Esophagus (tissue), 2 donors: ENCODE data around the gene SERTM2. TPM values are rescaled to one million over a fixed set of nuclear protein-coding genes. Genes with fewer than 3 reads are reported as not detected.

Experiments
- H3K27ac ChIP-seq, 2 donors: one replicate each; pipeline ENCODE4 v1.5.1; 2013; ENCODE audit warnings: low read depth in 2 of 2, mild to moderate bottlenecking in 2 of 2, inconsistent platforms in 1 of 2, low read length in 1 of 2, moderate library complexity in 1 of 2
- H3K27me3 ChIP-seq, 2 donors: one replicate each; pipeline ENCODE4 v1.6.1; 2013; ENCODE audit warnings: low read length in 2 of 2, control low read depth in 1 of 2, mild to moderate bottlenecking in 1 of 2; ENCODE audit not compliant: insufficient read depth in 2 of 2, control insufficient read depth in 1 of 2
- H3K36me3 ChIP-seq, 2 donors: one replicate each; pipeline ENCODE4 v1.6.1; 2013; ENCODE audit warnings: low read length in 1 of 2; ENCODE audit not compliant: control insufficient read depth in 2 of 2, insufficient read depth in 2 of 2
- H3K4me1 ChIP-seq, 2 donors: one replicate each; pipeline ENCODE4 v1.6.1; 2013; ENCODE audit warnings: low read length in 1 of 2; ENCODE audit not compliant: control insufficient read depth in 2 of 2, insufficient read depth in 2 of 2
- H3K4me3 ChIP-seq, 2 donors: one replicate each; pipeline ENCODE4 v1.5.1; 2013; ENCODE audit warnings: low read length in 2 of 2, mild to moderate bottlenecking in 2 of 2, low read depth in 1 of 2, moderate library complexity in 1 of 2
- H3K9me3 ChIP-seq, 2 donors: one replicate each; pipeline ENCODE4 v1.6.1; 2013; ENCODE audit warnings: mild to moderate bottlenecking in 2 of 2, low read depth in 1 of 2, low read length in 1 of 2, moderate library complexity in 1 of 2; ENCODE audit not compliant: control insufficient read depth in 2 of 2, insufficient read depth in 1 of 2
- WGBS, 2 donors: extraction: QIAGEN DNeasy Blood & Tissue Kit; methylation state at CpG; one replicate each; pipeline ENCODE4 v1.1.7; 2013; 5-methylcytosine and 5-hydroxymethylcytosine counted together
- polyA plus RNA-seq, 2 donors: library from polyadenylated mRNA; stranded (reverse); fragments of 200-250 nt; gene quantifications; one replicate each; pipeline ENCODE4 v1.2.3, GENCODE V29; 2013
- donor health status: healthy with polysubstance abuse.
- donor health status: Bipolar disorder and iron deficiency.

The SERTM2 gene
- polyA plus RNA-seq, 2 donors: not detected

DNA sequence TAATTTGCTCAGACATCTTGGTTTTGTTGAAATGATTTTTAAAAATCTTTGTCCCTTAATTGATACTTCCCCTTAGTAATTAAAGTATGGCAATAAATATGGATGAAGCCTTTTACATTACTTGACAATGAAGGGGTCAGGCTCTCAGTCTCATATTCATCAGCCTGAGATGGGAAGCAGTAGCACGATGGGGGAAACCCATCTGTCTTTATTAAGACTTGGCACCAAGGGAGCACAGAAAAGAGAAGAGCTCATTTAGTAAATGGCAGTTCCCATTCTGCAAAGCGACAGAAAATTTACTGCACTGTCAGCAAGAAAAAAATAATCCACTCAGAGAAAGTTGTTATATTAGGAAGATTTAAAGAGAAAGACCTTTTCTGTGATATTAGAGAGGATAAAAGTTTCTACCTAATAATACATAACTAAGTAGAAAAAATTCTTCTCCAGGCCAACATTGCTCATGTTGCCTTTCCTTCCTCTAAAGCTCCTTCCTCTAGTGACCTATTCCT is 7.9 kb upstream of the SERTM2 start:
- H3K9me3 ChIP-seq: no peaks in the 10 kb centered on the region

DNA sequence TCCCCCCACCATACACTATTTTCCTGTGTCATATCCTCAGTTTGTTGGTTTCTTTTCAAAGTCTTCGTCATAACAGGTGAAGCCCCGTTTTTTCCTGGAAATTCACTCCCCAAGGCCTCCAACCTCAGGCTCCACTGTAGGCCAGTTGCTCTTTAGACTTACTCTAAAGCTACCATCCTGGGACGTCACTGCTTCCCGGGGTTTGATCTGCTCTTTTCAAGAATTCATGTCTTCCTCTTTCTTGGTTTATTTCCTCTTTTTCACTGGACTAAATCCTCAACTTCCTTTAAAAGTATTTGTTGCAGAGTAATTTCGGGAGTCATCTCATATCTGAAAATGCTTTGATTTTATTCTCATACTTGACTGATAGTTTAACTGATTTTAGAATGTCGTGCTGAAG is 6.5 kb upstream of the SERTM2 start:
- H3K27ac ChIP-seq: no peak overlapping the region
- no peak overlapping the region for H3K4me3 ChIP-seq
- H3K4me1 ChIP-seq: no peaks in the 10 kb centered on the region
- H3K36me3 ChIP-seq: no peaks in the 10 kb centered on the region
- H3K27me3 ChIP-seq: no peaks in the 10 kb centered on the region
- H3K9me3 ChIP-seq: no peaks in the 10 kb centered on the region
- 61 to 71% methylated on average over 6 of the region's 6 CpGs for WGBS, 2 donors

More for the DNA sequence above, 7.9 kb upstream of the SERTM2 start:
- no peaks in the 10 kb centered on the region for H3K27me3 ChIP-seq
- 35 to 40% methylated on average over 2 of the region's 2 CpGs for WGBS, 2 donors
- H3K36me3 ChIP-seq: no peaks in the 10 kb centered on the region
- H3K27ac ChIP-seq: no peak overlapping the region
- no peaks in the 10 kb centered on the region for H3K4me1 ChIP-seq
- no peak overlapping the region for H3K4me3 ChIP-seq

DNA sequence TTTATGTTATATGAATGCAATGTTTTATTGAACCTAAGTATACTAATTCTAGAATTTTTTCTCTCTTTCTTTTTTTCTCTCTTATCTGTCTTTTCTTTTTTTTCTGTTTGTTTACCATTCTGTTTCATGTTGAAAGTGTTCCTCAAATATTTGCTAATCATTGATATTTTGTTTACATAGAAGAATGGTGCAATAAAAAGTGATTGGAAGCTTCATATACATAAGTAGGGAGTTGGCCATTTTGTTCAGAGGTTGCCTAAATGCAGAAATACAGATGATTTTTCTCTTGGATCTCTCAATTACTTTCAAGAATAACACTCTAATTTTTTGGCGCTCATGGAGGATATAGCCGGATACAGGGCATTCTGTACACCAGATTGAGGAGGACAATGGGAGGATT is 5.7 kb upstream of the SERTM2 start:
- Histone ChIP-seq H3K9me3 (no peaks in the 10 kb centered on the region), H3K27ac (no peak overlapping the region), H3K36me3 (no peaks in the 10 kb centered on the region), H3K4me1 (no peaks in the 10 kb centered on the region), H3K4me3 (no peak overlapping the region), H3K27me3 (no peaks in the 10 kb centered on the region)
- WGBS, 2 donors: 68 to 81% methylated on average over 2 of the region's 2 CpGs

DNA sequence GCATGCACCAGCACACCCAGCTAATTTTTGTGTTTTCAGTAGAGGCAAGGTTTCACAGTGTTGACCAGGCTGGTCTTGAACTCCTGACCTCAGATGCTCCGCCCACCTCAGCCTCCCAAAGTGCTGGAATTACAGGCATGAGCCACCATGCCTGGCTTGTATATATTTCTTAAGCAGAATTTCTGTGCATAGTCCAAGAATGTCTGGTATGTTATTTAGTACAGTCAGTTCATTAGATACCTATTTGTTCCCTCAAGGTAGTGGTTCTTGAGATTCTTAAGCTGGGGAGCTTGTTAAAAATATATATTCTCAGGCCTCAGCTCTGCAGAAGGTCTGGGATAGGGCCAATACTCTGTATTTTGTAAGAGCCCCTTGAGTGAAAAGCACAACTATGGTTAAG is 4.6 kb upstream of the SERTM2 start:
- WGBS, 2 donors: 76 to 77% methylated on average over 1 of the region's 1 CpG
- H3K27me3 ChIP-seq: no peaks in the 10 kb centered on the region
- no peaks in the 10 kb centered on the region for H3K4me1 ChIP-seq
- H3K4me3 ChIP-seq: no peak overlapping the region
- no peaks in the 10 kb centered on the region for H3K9me3 ChIP-seq
- no peaks in the 10 kb centered on the region for H3K36me3 ChIP-seq
- no peak overlapping the region for H3K27ac ChIP-seq

DNA sequence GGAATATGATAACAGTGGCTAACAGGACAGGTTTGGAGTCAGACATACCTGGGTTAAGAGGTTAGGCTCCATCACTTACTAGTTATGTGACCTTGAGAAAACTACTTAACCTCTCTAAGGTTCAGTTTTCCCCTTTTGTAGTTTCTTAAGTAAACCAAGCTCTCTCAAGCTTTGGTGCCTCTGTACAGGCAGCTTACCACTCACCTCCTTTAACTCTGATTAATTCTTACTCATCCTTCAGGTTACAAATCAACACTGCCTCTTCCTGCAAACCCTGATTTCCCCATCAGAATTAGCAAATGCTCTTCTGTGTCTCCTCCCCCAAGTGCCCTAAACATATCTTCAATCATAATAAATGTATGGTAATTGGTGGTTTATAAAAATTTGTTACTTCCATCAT is 3.5 kb upstream of the SERTM2 start:
- Histone ChIP-seq H3K27me3 (no peaks in the 10 kb centered on the region), H3K27ac (no peak overlapping the region), H3K36me3 (no peaks in the 10 kb centered on the region), H3K4me1 (no peaks in the 10 kb centered on the region), H3K4me3 (no peak overlapping the region), H3K9me3 (no peaks in the 10 kb centered on the region)

DNA sequence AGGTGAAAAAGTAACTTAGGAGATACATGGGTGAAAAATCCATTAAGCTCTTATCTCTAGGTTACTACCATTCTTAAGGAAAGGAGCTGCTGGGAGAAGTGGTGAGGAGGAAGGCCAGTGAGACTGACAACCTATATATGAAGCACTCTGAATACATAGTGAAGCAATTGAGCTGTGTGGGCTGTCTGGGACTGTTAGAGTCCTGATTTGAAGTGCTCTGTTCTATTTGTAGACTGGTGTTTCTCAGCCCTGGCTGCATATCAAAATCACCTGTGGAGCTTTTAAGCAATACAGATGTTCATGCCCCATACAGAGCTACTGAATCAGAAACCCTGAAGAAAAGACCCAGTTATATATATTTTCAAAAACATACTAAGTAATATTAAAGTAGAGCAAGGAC is 3.9 kb downstream of the SERTM2 start:
- Histone ChIP-seq H3K9me3 (no peaks in the 10 kb centered on the region), H3K4me1 (no peaks in the 10 kb centered on the region), H3K4me3 (no peak overlapping the region), H3K27ac (no peak overlapping the region), H3K36me3 (no peaks in the 10 kb centered on the region), H3K27me3 (no peaks in the 10 kb centered on the region)

DNA sequence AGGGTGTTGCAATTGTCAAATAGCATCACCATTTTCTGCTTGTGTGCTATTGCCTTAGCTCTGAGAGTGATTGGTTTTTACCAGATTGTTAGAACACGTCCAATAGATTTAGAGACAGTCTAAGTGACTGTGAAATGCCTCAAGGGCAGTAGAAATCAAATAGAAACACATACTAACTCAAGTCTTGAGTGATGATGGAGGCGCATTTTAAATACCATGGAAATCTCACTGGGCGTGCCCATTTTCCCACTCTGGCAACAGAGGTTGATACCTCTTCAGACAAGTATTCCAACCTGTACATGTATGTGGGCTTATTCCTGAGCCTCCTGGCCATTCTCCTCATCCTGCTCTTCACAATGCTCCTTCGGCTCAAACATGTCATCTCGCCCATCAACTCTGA is 7.2 kb downstream of the SERTM2 start:
- Histone ChIP-seq H3K4me3 (no peak overlapping the region), H3K27ac (no peak overlapping the region), H3K4me1 (no peaks in the 10 kb centered on the region), H3K9me3 (no peaks in the 10 kb centered on the region), H3K36me3 (no peaks in the 10 kb centered on the region), H3K27me3 (no peaks in the 10 kb centered on the region)
- 73 to 80% methylated on average over 5 of the region's 5 CpGs for WGBS, 2 donors

DNA sequence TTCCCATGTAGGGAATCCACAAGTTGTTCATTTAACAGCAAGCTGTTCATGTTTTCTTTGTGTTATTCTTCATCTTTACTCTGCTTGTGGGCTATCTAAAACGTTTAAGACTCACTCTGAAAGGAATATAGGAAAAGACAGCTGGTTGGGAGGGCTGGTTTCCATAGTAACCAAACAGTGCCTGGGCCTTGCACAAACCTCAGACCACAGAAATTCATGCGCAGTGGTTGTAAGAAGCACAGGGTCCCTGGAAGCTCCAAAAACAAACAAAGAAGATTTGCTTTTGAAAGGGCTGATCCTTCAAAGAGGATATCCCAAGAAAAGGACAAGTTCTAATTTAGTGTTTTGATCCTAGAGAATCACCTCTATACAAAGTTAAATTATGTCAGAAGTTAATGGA is 7.8 kb downstream of the SERTM2 start:
- Histone ChIP-seq H3K4me3 (no peak overlapping the region), H3K36me3 (no peaks in the 10 kb centered on the region), H3K9me3 (no peaks in the 10 kb centered on the region), H3K4me1 (no peaks in the 10 kb centered on the region), H3K27ac (no peak overlapping the region), H3K27me3 (no peaks in the 10 kb centered on the region)
- 5 to 6% methylated on average over 2 of the region's 2 CpGs for WGBS, 2 donors

DNA sequence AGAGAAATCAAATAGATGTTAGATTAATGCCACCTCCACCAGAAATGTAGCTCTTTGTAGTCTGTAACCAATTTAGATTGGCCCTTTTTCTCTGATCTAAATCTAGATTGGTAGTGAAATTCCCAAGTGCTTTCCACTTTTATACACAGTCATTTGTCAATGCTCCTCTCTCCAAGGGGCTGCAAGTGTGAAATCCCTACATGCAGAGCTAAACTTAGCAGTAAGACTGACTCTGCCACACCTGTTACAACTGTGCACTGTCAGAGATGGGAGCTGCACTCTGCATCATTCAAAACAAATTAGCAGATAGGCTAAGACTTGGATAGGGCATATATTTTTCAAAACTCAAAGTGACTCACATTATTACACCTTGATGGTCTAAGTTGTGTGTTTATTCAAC is 9.1 kb downstream of the SERTM2 start:
- Histone ChIP-seq H3K4me3 (no peak overlapping the region), H3K36me3 (no peaks in the 10 kb centered on the region), H3K9me3 (no peaks in the 10 kb centered on the region), H3K4me1 (no peaks in the 10 kb centered on the region), H3K27me3 (peaks cover 0 to 2% of the 10 kb centered on the region in 2 donors), H3K27ac (no peak overlapping the region)

DNA sequence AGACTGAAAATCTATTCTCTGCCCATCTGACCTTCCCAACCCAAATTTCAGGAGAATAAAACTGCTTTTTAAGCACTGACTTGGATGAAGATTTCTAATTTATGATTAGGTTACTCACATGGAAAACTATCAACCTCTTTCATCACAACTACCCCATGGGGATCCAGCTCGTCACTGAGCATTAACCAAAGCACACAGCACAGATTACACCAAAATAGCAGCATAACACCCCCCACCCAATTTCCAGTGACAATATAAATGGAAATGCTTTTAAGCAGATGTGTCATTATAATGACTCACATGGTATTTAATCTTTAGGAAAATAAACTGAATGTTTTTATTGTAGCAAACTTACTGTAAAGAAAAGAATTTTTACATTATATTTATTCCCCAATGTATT is 9.7 kb downstream of the SERTM2 start:
- 57 to 72% methylated on average over 1 of the region's 1 CpG for WGBS, 2 donors
- Histone ChIP-seq H3K27me3 (peaks cover 0 to 2% of the 10 kb centered on the region in 2 donors), H3K4me3 (no peak overlapping the region), H3K36me3 (no peaks in the 10 kb centered on the region), H3K27ac (no peak overlapping the region), H3K9me3 (no peaks in the 10 kb centered on the region), H3K4me1 (no peaks in the 10 kb centered on the region)
